Suppressor macrophage treated with lipopolysaccharide for 1 hour (primary cell): ENCODE results near the gene ANKS3.

Source experiments
- DNase-seq, 3 donors: peaks; one replicate each; pipeline ENCODE4 v3.0.0-alpha.2; 2020 to 2022

Gene ANKS3

GRCh38 chr16:4724661-4725270 lies 9.3 kb downstream of the ANKS3 start:
- DNase-seq: no peak

DNA sequence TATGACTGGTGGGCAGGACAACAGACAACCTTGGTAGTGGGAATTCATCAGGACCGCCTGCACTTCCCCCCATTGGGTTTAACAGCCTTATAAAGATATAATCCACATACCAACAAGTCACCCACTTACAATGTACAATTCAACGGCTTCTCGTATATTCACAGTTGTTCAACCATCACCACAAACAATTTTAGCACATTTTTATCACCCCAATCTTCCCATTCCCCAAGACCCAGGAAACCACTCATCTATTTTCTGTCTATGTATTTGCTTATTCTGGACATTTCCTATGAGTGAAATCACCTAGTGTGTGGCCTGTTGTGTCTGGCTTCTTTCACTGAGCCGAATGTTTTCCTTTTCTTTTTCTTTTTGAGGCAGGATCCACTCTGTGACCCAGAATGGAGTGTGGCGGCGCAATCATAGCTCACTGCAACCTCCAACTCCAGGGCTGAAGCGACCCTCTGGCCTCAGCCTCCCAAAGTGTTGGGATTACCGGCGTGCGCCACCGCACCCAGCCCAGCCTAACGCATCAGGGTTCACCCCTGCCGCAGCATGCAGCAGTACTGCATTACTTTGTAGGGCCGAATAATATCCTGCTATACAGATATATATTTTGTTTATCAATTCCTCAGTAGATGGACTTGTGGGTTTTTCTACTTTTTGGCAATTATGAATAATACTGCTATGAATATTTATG lies 10.9 kb downstream of the ANKS3 start:
- no peak for DNase-seq

GRCh38 chr16:4718466-4718865 lies 15.6 kb downstream of the ANKS3 start:
- DNase-seq: no peak

DNA sequence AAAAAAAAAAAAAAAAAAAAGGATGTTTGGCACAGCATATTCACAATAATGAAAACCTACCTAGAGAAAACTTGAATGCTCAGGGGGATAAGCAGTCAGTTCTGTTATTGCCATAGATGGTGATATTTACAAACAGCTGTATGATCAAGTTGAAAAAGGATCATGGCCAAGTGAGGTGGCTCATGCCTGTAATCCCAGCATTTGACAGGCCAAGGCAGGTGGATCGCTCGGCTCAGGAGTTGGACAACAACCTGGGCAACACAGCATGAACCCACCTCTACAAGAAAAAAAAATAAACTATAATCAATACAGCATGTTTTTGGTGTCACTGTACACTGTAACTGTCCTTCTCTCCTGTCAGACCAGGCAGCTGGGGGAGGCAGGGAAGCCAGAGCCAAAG lies 19.1 kb downstream of the ANKS3 start:
- no peak for DNase-seq

DNA sequence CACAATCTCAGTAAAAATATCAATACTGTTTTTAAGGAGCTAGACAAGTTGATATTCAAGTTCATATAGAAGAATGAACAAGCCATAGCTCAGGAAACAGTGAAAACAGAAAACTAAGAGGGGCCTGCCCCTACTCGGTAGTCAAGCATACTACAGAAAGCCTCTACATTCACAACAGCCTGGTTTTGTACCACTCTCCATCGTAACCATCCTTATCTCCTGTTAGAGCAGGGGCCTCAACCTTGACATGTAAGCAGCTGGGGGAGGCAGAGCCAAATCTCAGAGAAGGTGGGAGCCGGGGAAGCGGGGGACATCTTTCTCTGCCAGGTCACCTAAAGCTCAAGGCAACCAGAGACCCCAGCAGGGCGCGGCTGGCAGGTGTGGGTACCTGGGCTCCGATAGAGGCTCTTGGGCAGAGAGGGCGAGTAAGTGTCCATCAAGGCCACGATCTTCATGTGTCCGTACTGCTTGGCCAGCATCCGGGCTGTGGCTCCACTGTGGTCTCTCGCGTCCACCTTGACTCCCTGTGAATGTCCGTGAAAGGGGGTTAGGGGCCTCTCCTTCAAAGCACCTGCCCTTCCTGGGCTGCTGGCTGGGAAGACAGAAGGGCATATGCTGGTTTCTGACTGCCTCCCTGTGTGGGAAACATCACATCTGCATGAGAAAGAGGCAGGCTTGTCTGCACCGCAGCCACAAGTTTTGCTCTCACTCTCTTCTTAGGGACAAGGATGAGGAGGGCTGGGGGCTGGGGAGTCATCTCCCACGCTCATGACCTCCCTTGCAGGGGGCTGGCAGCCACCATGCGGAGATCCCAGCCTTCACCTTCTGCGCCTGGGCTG lies 20.2 kb downstream of the ANKS3 start:
- DNase-seq: no peak

DNA sequence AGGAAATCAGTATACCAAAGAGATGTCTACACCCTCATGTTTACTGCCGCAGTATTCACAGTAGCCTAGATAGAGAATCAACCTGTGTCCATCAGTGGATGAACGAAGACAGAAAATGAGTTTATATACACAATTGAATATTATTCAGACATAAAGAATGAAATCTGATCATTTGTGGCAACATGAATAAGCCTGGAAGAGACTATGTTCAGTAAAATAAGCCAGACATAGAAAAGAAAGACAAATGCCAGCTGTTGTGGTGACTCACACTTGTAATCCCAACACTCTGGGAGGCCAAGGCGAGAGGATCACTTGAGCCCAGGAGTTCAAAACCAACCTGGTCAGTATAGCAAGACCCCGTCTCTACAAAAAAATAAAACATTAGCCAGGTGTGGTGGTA lies 24.6 kb downstream of the ANKS3 start:
- no peak for DNase-seq

- DNase-seq: no peak
These were observed 27.2 kb downstream of the ANKS3 start for GRCh38 chr16:4706871-4707270.

GRCh38 chr16:4704913-4705312 lies 29.2 kb downstream of the ANKS3 start:
- DNase-seq: no peak

GRCh38 chr16:4704491-4704890 lies 29.6 kb downstream of the ANKS3 start:
- no peak for DNase-seq

DNA sequence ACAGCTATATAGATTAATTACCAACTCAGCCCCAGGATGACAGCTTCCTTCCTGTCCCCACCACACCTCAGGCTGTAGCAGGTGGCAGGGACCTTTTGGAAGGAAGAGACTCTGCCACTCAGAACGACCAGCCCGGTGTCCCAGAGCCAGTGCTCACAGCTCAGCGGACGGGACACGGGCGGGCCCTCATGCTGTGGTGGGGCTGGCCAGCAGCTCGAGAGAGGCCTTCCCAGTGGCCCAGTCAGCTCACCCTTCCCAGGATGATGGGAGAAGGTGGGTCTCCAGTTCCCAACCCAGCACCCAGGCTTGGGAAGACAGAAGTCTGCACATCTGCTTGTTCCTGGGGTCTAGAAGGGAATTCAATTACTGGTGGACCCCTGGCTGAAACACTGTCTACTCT lies 30.2 kb downstream of the ANKS3 start:
- DNase-seq: no peak

DNA sequence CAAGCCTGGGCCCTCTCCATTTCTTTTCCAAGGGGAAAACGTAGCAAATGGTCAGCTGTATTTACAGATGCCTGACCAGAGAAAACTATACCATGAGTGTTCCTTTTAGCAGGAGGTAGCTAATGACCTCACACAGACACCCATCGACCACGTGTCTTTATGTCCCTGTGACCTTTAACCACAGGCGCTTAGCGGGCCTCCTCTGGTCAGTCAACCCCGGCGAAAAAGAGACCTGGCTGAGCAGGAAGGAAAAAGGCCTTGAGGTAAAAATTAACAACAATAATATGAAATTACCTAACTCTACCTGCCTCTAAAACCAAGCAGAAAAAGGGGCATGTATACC lies 31.6 kb downstream of the ANKS3 start:
- DNase-seq: no peak

GRCh38 chr16:4701791-4702465 lies 32.1 kb downstream of the ANKS3 start:
- DNase-seq: no peak

DNA sequence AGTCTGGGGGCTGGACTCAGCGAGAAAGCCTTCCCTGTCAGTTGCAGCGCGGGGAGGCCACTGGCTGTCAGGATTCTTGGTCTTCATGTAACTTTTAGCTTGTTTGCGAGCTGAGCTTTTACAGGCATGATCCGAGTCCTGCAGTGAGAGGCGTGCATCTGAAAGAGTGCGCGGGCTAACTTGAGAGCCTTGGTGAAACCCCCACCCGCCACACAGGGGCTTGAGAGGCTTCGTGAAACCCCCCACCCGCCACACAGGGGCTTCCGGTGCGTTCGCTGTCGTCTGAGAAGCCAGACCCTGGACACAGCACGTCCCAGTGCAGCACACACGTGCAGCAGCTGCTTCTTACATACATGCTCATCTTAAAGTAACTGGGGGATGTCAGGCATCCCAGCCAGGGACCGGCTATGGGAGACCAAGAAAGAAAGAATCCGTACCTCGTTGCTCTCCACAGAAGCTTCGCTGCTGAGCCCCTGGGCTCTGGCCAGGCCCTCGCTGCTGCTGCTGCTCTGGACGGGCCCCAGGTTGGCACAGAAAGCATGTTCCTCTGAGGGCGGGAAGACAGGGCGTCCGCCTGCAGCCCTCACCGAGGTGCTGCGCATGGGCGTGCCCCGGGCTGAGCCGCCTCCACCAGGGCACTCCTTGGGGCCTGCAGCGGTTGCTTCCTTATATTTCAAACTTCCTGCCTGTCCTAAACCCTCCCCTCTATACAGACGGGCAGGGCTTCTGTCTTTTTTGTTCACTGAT lies 32.9 kb downstream of the ANKS3 start:
- no peak for DNase-seq

- DNase-seq: no peak
These were observed 33.6 kb downstream of the ANKS3 start for GRCh38 chr16:4700380-4700996.

DNA sequence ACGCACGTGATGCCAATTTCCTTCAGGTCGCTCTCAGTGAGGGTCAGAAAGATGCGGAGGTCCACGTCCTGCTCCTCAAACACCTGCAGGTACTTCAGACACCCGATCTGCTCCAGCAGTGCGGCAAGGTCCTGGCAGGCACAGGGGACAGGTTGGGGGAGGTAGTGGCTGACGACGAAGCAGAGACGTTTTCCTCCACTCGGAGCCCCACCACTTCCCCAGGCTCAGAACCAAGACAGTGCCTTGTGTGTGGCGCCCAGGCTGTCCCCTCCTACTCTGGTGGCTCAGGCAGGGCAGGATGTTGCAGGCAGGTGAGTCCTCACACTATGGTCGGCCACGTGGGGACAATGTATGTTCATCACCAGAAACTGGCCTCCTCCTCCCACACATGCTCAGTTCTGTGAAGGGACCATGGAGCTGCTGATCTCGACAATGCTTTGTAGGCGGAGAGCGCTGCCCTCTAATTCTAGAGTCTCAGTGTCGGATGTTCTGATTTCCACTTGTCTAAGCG lies 35.0 kb downstream of the ANKS3 start:
- no peak for DNase-seq

DNA sequence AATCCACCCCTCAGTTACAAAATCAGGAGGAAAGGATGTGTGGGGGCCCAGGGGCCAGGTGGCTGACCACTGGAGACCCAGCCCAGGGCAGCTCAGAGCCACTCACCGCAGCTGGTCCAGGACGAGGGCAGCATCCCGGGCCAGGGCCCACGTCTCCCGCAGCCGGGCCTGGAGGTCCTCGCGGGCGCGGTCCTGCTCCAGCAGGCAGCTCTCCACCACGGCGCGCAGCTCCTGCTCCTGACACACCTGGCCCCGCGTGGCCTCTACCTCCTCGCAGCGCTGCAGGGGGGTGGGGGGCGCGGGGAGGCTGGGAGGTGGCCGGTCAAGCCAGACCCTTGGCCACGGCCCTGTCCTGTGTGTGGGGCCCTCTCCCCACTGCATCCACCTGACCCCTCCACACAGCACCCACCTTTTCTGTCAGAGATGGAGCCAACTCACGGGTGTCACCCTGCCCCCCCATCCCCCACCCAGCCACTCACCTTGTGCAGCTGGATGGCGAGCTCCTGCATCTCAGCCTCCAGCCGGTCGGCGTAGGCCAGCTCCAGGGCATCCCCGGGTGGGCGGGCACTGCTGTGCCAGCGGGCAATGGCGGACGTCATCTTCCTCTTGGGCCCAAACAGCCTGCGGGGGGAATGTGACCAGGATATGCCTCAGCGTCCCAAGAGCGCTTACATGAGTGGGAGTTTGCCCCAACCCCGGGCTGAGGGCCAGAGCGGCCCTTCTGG lies 35.6 kb downstream of the ANKS3 start:
- no peak for DNase-seq

GRCh38 chr16:4697848-4698291 lies 36.2 kb downstream of the ANKS3 start:
- no peak for DNase-seq

DNA sequence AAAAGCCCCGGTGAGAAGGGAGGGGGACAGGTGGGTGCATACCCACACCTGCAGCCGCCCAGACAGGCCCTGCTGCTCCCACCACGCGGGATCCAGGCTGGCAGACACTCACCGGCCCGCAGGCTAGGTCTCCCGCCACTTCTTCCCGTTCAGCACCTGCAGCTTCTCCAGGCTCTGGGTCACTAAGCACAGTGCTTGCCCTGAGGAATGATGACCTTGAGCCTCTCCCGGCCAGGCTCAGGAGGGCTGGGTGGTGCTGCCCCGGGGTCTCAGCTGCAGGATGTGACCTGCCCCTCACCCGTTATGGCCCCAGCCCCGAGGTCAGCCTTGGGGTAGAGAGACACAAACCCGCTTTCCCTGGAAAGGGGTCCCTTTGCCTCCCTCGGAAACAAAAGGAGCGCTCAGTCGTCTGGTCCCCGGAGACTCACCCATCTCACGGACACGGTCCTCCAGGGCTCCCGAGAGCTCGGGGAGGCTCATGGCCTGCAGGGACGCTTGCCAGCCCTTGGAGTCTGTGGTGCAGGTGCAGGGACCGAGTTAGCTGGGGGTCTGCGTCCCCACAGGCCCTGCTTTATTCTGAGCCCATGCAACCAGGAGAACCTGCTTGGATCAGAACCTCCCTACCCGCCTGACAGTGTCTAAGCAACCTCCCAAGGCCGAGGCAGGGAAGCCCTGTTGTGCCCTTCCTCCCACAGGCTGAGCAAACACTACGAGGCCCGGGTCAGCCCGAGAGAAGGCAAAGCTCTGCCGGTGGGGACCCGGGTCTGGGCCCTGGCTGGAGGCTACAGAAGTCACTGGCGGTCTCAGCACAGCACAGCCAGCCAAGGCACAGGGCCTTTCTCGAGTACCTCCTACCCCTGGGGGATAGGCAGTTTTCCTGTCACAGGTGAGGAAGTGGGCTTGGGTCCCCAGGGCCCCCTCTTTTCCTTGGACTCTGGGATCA lies 36.9 kb downstream of the ANKS3 start:
- no peak for DNase-seq

DNA sequence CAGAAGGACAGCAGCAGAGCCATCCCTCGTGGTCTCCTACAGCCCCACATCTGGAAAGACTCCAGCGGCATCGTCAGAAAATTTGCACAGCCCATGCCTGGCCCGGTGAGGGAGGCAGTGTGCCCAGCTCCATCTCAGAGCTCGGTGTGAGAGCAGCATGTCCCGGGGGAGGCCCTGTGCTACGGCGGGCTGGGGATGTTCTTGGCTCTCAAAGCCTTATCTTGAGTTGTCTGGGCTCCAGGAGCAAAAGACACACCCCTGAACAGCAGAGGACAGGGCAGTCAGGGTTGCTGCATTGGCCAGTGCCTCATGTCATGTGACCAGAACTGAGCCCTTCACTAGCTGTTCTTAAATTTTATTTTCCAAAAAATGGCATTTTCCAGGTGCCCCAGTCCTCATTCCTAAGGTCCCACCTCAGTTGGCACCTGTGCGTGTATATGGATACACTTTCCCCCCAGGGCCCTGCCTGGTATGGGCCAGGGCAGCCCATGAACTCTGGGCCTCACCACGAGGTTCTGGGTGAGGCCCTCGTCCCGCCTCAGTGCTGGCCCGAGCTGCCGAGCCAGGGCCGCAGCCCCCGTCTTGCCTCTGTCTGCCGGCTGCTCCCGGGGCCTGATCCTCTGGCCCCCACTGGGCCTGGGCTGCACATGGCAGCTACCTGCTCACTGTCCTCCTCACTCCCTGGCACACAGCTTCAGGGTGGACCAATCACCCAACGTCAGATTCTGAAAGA lies 37.7 kb downstream of the ANKS3 start:
- no peak for DNase-seq
